Uterus (tissue), 4 donors: ENCODE data around the gene NAALADL1. TPM values are rescaled to one million over a fixed set of nuclear protein-coding genes. Genes with fewer than 3 reads are reported as not detected.

ENCODE experiments used
- DNase-seq, 2 donors: peaks; one replicate each; pipeline ENCODE4 v3.0.0-alpha.2; 2019 to 2020
- H3K27ac ChIP-seq, 2 donors: fragments of 200-600 bp; sonication (generic); 1 replicate in 1 of 2; 2 replicates in 1 of 2; pipeline ENCODE4 v1.5.1; 2016 to 2018
- H3K27me3 ChIP-seq, 2 donors: fragments of 200-600 bp; sonication (generic); one replicate each; pipeline ENCODE4 v1.5.1; 2018 to 2019; ENCODE audit warnings: control low read depth in 1 of 2
- H3K36me3 ChIP-seq, 2 donors: fragments of 200-600 bp; sonication (generic); one replicate each; pipeline ENCODE4 v1.5.1; 2019; ENCODE audit warnings: control low read depth in 1 of 2
- H3K4me1 ChIP-seq, 2 donors: fragments of 200-600 bp; sonication (generic); one replicate each; pipeline ENCODE4 v1.5.1; 2018 to 2019; ENCODE audit warnings: control low read depth in 1 of 2
- H3K4me3 ChIP-seq, 2 donors: fragments of 200-600 bp; sonication (generic); 1 replicate in 1 of 2; 2 replicates in 1 of 2; pipeline ENCODE4 v1.5.1; 2018 to 2019; ENCODE audit warnings: mild to moderate bottlenecking in 1 of 2
- H3K9me3 ChIP-seq, 2 donors: fragments of 200-600 bp; sonication (generic); one replicate each; pipeline ENCODE4 v1.5.1; 2019; ENCODE audit warnings: control low read depth in 1 of 2
- CTCF ChIP-seq, 4 experiments: fragments of 200-600 bp in 2 of 4; fragments of 450-650 bp in 2 of 4; sonication (generic) in 2 of 4; IDR thresholded peaks; one replicate each; pipeline ENCODE4 v1.5.1; 2016 to 2019; ENCODE audit warnings: antibody characterized with exemption in 4 of 4, mild to moderate bottlenecking in 2 of 4, moderate library complexity in 1 of 4
- POLR2A ChIP-seq, 2 donors: fragments of 450-650 bp; IDR thresholded peaks; one replicate each; pipeline ENCODE4 v1.6.1; 2016; ENCODE audit warnings: antibody characterized with exemption in 2 of 2, mild to moderate bottlenecking in 1 of 2, moderate library complexity in 1 of 2
- intact Hi-C: fragments of 100-400 bp; cut with DNase I; formaldehyde crosslinking; loops from one replicate; pipeline ENCODE4 v1.15.1; 2023; ENCODE audit warnings: low total_unique reads
- total RNA-seq, 4 donors: library from RNA; depleted of rRNA in 3 of 4; stranded (reverse); fragments of >200 nt in 3 of 4; gene quantifications; one replicate each; pipeline versions ENCODE4 v1.1.0 to v1.2.4, GENCODE V29; 2014 to 2023
- donor health status: DM: yes; HTN: yes; CAD: no.

The NAALADL1 gene
- total RNA-seq, 4 donors from 2014 or later, result 0.59 to 37.1 (median 17.6) TPM

- H3K27me3 ChIP-seq, result no peaks in the 10 kb centered on the region
- TF ChIP-seq POLR2A (IDR thresholded peaks at IDR 0.05), result no peak
- no peak for TF ChIP-seq CTCF (IDR thresholded peaks at IDR 0.05)
- no peak overlapping the region for H3K4me3 ChIP-seq
- intact Hi-C loops, result no loop called here
- H3K9me3 ChIP-seq, result no peaks in the 10 kb centered on the region
- no peaks in the 10 kb centered on the region for H3K4me1 ChIP-seq
- no peak overlapping the region for H3K27ac ChIP-seq
- no peak for DNase-seq
- H3K36me3 ChIP-seq, result no peaks in the 10 kb centered on the region
These were observed 36.8 kb downstream of the NAALADL1 start for GRCh38 chr11:65021509-65021908.

DNA sequence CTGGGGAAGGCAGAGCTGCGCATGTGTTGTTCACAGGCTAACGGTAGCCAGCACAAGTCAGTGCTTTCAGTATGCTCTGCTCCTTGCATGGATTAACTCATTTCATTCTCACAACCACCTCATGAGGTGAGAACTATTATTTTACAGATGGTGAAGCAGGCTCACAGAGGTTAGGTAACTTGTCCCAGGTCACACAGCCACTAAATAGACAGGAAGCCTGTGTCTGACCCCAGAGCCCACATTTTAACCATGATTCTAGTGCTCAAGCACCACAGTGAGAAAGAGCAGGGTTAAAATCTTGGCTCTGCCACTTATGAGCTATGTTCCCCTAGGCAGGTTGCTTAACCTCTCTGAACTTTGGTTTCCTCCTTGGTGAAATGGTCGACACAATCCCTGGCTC is 37.4 kb downstream of the NAALADL1 start:
- Histone ChIP-seq H3K27ac (no peak overlapping the region), H3K36me3 (no peaks in the 10 kb centered on the region), H3K9me3 (no peaks in the 10 kb centered on the region), H3K4me1 (no peaks in the 10 kb centered on the region), H3K4me3 (no peak overlapping the region), H3K27me3 (no peaks in the 10 kb centered on the region)
- intact Hi-C loops, result no loop called here
- DNase-seq, result no peak
- TF ChIP-seq POLR2A (IDR thresholded peaks at IDR 0.05) (no peak), CTCF (IDR thresholded peaks at IDR 0.05) (no peak)

GRCh38 chr11:65019824-65020223 is 38.5 kb downstream of the NAALADL1 start:
- DNase-seq, result no peak
- H3K9me3 ChIP-seq, result no peaks in the 10 kb centered on the region
- intact Hi-C loops, result no loop called here
- no peak overlapping the region for H3K27ac ChIP-seq
- no peak for TF ChIP-seq POLR2A (IDR thresholded peaks at IDR 0.05)
- TF ChIP-seq CTCF (IDR thresholded peaks at IDR 0.05), result no peak
- H3K4me3 ChIP-seq, result no peak overlapping the region
- no peaks in the 10 kb centered on the region for H3K36me3 ChIP-seq
- H3K4me1 ChIP-seq, result peaks cover 0 to 7% of the 10 kb centered on the region in 2 donors
- no peaks in the 10 kb centered on the region for H3K27me3 ChIP-seq

DNA sequence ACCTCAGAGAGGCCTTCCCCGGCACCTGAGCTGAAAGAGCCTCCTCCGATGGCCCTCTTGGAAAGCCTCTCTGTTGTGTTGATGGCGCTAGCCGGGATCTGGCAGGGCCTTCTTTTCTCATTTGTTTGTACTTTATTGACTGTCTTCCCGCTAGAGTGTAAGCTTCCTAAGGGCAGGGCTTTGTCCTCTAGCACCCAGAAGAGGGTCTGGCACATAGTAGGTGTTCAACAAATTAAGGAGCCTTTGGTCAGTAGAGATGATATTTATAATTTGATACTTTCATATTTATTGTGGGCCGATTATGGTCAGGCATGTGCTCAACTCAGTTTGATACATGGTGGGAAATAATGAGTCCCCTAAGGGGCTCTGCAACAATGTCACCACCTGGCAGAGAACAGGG is 40.4 kb downstream of the NAALADL1 start:
- Histone ChIP-seq H3K4me1 (peaks cover 0 to 7% of the 10 kb centered on the region in 2 donors), H3K9me3 (no peaks in the 10 kb centered on the region), H3K27ac (no peak overlapping the region), H3K4me3 (no peak overlapping the region), H3K36me3 (no peaks in the 10 kb centered on the region), H3K27me3 (no peaks in the 10 kb centered on the region)
- no peak for DNase-seq
- TF ChIP-seq CTCF (IDR thresholded peaks at IDR 0.05) (no peak), POLR2A (IDR thresholded peaks at IDR 0.05) (no peak)
- intact Hi-C loops, result no loop called here

DNA sequence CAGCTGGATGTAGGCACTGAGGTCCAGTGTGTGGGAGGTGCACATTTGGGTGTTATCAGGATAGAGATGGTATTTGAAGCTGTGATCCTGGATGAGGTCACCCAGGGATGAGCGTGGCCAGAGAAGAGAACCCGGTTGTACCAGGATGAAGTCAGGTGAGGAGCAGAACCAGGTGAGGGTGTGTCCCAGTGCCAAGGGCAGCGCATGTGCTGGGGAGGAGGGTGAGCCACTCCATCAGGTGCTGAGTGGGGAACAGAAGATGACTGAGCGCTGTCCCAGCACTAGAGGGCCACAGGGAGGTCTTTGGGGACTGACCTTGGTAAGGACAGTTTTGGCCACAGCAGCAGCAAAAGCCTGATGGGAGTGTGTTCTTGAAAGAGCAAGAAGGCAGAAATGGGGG is 41.6 kb downstream of the NAALADL1 start:
- H3K27ac ChIP-seq, result no peak overlapping the region
- peaks cover 0 to 7% of the 10 kb centered on the region in 2 donors for H3K4me1 ChIP-seq
- TF ChIP-seq POLR2A (IDR thresholded peaks at IDR 0.05) (no peak), CTCF (IDR thresholded peaks at IDR 0.05) (no peak)
- DNase-seq, result no peak
- H3K4me3 ChIP-seq, result no peak overlapping the region
- intact Hi-C loops, result no loop called here
- H3K27me3 ChIP-seq, result no peaks in the 10 kb centered on the region
- no peaks in the 10 kb centered on the region for H3K9me3 ChIP-seq
- no peaks in the 10 kb centered on the region for H3K36me3 ChIP-seq
